ENCODE measurements around the gene WBP1.
"Not testable (repeated sequence)": the region's sequence is repeated elsewhere in the genome, so short reads cannot be mapped to it uniquely, and the experiment has no call there.

WBP1 gene

DNA sequence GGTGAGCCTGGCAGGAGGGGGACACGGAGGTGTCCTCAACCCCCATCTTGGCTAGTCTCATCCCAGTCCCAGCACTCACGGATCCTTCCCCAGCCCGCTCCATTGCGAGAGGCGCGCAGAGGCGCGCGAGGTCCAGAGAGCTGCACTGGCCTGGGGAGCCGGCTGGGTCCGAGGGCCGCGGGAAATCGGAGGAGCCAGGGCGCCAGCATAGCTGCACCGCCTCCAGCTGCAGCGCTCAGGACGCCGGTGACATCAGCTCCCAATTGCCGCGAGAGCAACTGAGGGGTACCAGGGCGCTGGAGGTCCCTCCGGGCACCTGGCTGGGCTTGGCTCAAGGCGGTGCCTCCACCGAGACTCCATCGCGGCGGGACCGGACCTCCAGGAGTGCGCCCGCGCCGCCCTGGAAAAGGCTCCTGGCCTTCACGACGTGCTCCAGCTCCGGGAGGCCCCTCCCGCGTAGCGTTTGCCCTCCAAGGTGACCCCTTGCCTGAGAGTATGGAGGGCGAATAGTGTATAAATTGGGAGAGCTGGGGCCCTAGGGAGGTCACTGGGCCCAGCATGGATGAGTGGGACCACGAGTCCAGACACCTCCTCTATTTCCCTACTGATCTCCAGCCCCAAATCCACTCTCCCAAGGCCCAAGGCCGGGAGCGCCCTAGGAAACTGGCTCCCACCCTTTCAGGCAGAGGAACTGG is 22.0 kb upstream of the WBP1 start:
- Histone ChIP-seq H3K27me3 (ENCODE audit: control insufficient read depth, insufficient read depth, low read length) (no peaks in the 10 kb centered on the region), H3K4me1 (ENCODE audit: control insufficient read depth, insufficient read depth, low read length) (peaks cover 16% of the 10 kb centered on the region), H3K9ac (ENCODE audit: low read length) (no peak overlapping the region), H3K36me3 (ENCODE audit: control insufficient read depth, insufficient read depth, low read length) (peaks cover 6% of the 10 kb centered on the region), H3K4me3 (ENCODE audit: low read length) (no peak overlapping the region), H3K27ac (ENCODE audit: low read depth, low read length) (no peak overlapping the region)

- Histone ChIP-seq H3K27ac (ENCODE audit: low read depth, low read length) (no peak overlapping the region), H3K27me3 (ENCODE audit: control insufficient read depth, insufficient read depth, low read length) (no peaks in the 10 kb centered on the region), H3K36me3 (ENCODE audit: control insufficient read depth, insufficient read depth, low read length) (peaks cover 4% of the 10 kb centered on the region), H3K4me1 (ENCODE audit: control insufficient read depth, insufficient read depth, low read length) (peaks cover 18% of the 10 kb centered on the region), H3K4me3 (ENCODE audit: low read length) (no peak overlapping the region), H3K9ac (ENCODE audit: low read length) (no peak overlapping the region)
Observed at GRCh38 chr2:74436848-74437695, 21.2 kb upstream of the WBP1 start.

DNA sequence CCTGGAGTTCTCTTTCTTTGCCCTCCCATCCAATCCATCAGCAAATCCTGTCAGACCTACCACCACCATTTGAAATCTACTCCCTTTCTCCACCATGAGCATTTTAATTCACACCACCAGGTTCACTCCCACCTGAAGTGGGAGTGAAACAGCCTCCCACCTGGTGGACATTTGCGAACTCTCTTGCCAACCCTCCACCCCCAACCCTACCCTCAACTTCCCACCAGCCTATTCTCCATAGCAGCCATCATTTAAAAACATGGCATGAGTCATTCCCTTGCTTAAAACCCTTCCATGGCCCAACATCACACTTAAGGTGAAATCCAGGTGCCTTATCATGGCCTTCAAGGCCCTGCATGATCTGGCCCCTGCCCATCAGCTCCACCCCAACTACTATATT is 20.0 kb upstream of the WBP1 start:
- Histone ChIP-seq H3K4me1 (ENCODE audit: control insufficient read depth, insufficient read depth, low read length) (peaks cover 18% of the 10 kb centered on the region), H3K4me3 (ENCODE audit: low read length) (no peak overlapping the region), H3K9ac (ENCODE audit: low read length) (no peak overlapping the region)

DNA sequence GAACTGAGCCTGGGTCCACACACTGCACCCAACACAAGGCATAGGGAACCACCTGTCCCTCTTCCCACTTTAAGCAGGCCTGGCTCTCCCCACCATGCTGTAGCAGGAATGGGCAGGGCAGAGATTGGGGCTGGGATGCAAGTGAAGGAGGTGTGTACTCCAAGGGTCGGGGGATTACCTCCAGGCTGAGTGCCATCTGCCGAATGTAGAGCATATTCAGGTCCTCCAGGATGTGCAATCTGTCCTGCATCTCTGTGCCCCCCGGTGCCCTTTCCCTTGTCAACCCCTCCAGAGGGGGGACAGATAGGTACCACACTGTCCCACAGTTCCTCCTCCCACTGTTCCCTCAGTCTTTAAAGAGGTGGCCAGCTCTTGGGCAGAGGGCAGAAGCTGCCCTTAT is 18.9 kb upstream of the WBP1 start:
- Histone ChIP-seq H3K27ac (ENCODE audit: low read depth, low read length) (peak overlapping the region; percentile 65), H3K9ac (ENCODE audit: low read length) (peak overlapping the region; percentile 53), H3K27me3 (ENCODE audit: control insufficient read depth, insufficient read depth, low read length) (no peaks in the 10 kb centered on the region), H3K36me3 (ENCODE audit: control insufficient read depth, insufficient read depth, low read length) (no peaks in the 10 kb centered on the region), H3K4me1 (ENCODE audit: control insufficient read depth, insufficient read depth, low read length) (peaks cover 18% of the 10 kb centered on the region), H3K4me3 (ENCODE audit: low read length) (peak overlapping the region; percentile 90)

More for the DNA sequence above, 20.0 kb upstream of the WBP1 start:
- no peaks in the 10 kb centered on the region for H3K36me3 ChIP-seq (ENCODE audit: control insufficient read depth, insufficient read depth, low read length)
- H3K27ac ChIP-seq (ENCODE audit: low read depth, low read length), result no peak overlapping the region
- H3K27me3 ChIP-seq (ENCODE audit: control insufficient read depth, insufficient read depth, low read length), result no peaks in the 10 kb centered on the region

DNA sequence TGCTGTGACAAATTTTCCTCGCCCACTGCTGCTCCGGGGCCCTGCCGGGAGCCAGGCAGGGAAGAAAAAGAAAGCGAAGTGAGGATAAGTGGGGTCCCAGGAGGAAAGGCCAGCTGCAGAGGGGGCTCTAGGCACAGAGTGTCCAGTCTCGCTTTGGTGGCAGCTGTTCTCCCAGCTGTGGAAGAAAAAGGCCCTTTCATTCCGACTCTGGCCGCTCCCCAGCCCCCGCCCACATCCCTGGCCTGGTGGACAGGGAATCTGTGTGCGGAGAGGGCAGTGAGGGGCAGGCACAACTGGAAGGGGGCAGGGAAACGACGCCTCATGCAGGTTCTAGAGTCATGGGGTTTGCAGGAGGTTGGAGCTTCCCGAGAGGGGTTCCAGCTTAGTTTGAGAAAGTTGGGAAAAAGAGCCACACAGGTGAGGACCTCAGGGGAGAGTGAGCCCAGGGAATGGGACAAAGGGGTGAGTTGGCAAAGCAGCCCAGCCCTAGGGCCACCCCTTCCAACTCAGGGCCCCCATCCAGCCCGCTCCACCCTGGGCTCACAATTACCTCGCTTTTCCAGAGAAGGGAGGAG is 18.3 kb upstream of the WBP1 start:
- H3K27me3 ChIP-seq (ENCODE audit: control insufficient read depth, insufficient read depth, low read length), result no peaks in the 10 kb centered on the region
- H3K36me3 ChIP-seq (ENCODE audit: control insufficient read depth, insufficient read depth, low read length), result no peaks in the 10 kb centered on the region
- peak overlapping the region; percentile 90 for H3K4me3 ChIP-seq (ENCODE audit: low read length)
- H3K27ac ChIP-seq (ENCODE audit: low read depth, low read length), result peak overlapping the region; percentile 65
- peaks cover 18% of the 10 kb centered on the region for H3K4me1 ChIP-seq (ENCODE audit: control insufficient read depth, insufficient read depth, low read length)
- H3K9ac ChIP-seq (ENCODE audit: low read length), result peak overlapping the region; percentile 53

DNA sequence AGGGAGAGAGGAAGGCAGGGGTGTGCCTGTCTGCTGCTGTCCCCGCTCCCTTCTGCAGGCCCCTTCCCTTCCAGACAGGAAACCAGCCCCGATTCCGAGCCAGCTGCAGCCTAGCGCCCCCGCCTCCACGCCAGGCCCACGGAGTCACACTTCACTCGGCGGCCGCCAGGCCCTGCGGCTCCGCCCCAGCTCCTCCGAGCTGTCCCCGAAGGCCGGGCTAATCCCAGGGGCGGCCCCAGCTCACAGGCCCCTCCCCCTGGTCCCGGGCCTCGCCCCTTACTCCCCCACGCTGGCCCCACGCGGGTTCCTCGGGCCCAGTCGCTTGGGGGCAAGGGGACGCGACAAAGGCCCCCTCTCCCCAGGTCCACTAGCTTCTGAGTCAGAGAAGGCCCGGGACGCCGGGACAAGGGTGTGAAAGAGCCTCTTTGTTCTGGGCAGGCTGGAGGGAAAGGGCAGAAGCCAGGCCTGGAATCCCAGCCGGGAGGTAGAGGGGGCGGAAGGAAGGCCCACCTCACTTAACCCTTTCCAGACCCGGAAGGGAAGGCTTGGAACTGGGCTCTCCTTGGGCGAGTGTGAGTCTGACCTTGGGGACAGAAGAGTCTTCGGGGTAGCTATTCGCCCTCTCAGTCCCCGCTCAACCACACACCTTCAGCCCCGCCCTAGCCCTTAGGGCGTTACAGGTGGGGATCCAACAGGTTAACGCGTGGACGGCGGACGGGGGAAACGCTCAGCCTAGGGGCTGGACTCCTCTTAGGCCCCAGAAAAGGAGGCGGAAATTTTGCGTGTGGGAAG is 17.7 kb upstream of the WBP1 start:
- H3K27me3 ChIP-seq (ENCODE audit: control insufficient read depth, insufficient read depth, low read length), result no peaks in the 10 kb centered on the region
- H3K4me3 ChIP-seq (ENCODE audit: low read length), result peak overlapping the region; percentile 90
- peak overlapping the region; percentile 53 for H3K9ac ChIP-seq (ENCODE audit: low read length)
- peak overlapping the region; percentile 65 for H3K27ac ChIP-seq (ENCODE audit: low read depth, low read length)
- H3K36me3 ChIP-seq (ENCODE audit: control insufficient read depth, insufficient read depth, low read length), result no peaks in the 10 kb centered on the region
- peaks cover 18% of the 10 kb centered on the region for H3K4me1 ChIP-seq (ENCODE audit: control insufficient read depth, insufficient read depth, low read length)

- Histone ChIP-seq H3K27ac (ENCODE audit: low read depth, low read length) (peak overlapping the region; percentile 65), H3K4me3 (ENCODE audit: low read length) (peak overlapping the region; percentile 90), H3K36me3 (ENCODE audit: control insufficient read depth, insufficient read depth, low read length) (no peaks in the 10 kb centered on the region), H3K9ac (ENCODE audit: low read length) (peak overlapping the region; percentile 42), H3K4me1 (ENCODE audit: control insufficient read depth, insufficient read depth, low read length) (peaks cover 18% of the 10 kb centered on the region), H3K27me3 (ENCODE audit: control insufficient read depth, insufficient read depth, low read length) (no peaks in the 10 kb centered on the region)
Observed at GRCh38 chr2:74441170-74441689, 17.0 kb upstream of the WBP1 start.

- Histone ChIP-seq H3K4me1 (ENCODE audit: control insufficient read depth, insufficient read depth, low read length) (peaks cover 16% of the 10 kb centered on the region), H3K27me3 (ENCODE audit: control insufficient read depth, insufficient read depth, low read length) (no peaks in the 10 kb centered on the region), H3K27ac (ENCODE audit: low read depth, low read length) (peak within 1 kb of the TSS; percentile 65), H3K4me3 (ENCODE audit: low read length) (peak within 1 kb of the TSS; percentile 90), H3K9ac (ENCODE audit: low read length) (peak within 1 kb of the TSS; percentile 42), H3K36me3 (ENCODE audit: control insufficient read depth, insufficient read depth, low read length) (no peaks in the 10 kb centered on the region)
Observed at GRCh38 chr2:74441690-74442482, 16.4 kb upstream of the WBP1 start, which contains the start of gene RTKN. RTKN (minus strand) TSS chr2:74441937; CDS start chr2:74441816, 121 bp downstream.

GRCh38 chr2:74442483-74443297 is 15.5 kb upstream of the WBP1 start:
- Histone ChIP-seq H3K4me3 (ENCODE audit: low read length) (peak overlapping the region; percentile 90), H3K4me1 (ENCODE audit: control insufficient read depth, insufficient read depth, low read length) (peaks cover 13% of the 10 kb centered on the region)
- H3K9ac ChIP-seq (ENCODE audit: low read length); H3K27me3 ChIP-seq (ENCODE audit: control insufficient read depth, insufficient read depth, low read length); H3K36me3 ChIP-seq (ENCODE audit: control insufficient read depth, insufficient read depth, low read length); H3K27ac ChIP-seq (ENCODE audit: low read depth, low read length): not testable (repeated sequence)

DNA sequence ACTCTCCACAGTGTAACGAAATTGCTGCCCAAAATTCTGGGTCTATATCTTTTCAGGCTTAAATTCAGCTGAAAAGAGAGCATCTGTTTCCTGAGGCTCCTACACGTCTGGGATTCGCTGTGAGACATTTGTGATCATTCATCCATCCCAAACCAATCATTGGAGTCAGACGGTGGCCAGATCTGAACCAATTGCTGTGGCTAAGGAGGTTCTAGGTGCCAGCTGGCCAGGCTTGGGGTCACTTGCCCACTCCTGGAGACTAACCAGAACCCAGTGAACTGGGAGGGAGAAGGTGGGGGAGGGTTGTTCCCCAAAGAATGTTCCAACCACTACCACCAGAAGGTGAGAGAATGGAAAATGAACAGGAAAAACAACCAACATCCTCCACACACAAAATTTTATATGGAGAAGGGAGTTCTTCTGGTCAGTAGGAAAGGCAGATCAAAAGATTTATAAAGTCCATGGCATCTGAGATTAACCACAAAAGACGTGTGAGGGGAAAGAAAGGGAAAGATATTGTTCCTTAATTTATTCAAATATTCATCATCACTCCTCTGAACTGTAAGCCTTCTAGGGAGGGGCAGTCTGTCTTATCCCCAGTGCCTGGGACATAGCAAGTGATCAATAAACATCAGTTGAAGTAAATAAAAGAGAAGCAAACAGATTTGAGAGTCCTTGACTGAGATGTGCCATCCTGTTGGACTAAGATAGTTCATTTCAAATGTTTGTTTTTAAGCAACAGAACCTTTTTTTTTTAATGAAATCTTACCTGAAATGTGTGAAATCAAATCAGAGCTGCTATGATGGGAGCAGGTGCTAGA is 13.5 kb upstream of the WBP1 start:
- peaks cover 7% of the 10 kb centered on the region for H3K4me1 ChIP-seq (ENCODE audit: control insufficient read depth, insufficient read depth, low read length)
- H3K9ac ChIP-seq (ENCODE audit: low read length), result no peak overlapping the region
- H3K27ac ChIP-seq (ENCODE audit: low read depth, low read length), result no peak overlapping the region
- H3K27me3 ChIP-seq (ENCODE audit: control insufficient read depth, insufficient read depth, low read length), result no peaks in the 10 kb centered on the region
- H3K4me3 ChIP-seq (ENCODE audit: low read length), result no peak overlapping the region
- no peaks in the 10 kb centered on the region for H3K36me3 ChIP-seq (ENCODE audit: control insufficient read depth, insufficient read depth, low read length)
